ENCODE data around the gene PIGR. TPM values are rescaled to one million over a fixed set of nuclear protein-coding genes. Genes with fewer than 3 reads are reported as not detected.

The PIGR gene
- total and polyA plus RNA-seq, 5 donors from 2014 or later = not detected

GRCh38 chr1:206899717-206900116 is 46.5 kb downstream of the PIGR start:
- Histone ChIP-seq H3K27ac (ENCODE audit: insufficient read depth, low read length, poor library complexity, severe bottlenecking) (no peak overlapping the region), H3K4me3 (ENCODE audit: low read depth, low read length) (no peak overlapping the region), H3K9me3 (ENCODE audit: control insufficient read depth in 2 of 2, low read length in 2 of 2) (no peaks in the 10 kb centered on the region), H3K27me3 (ENCODE audit: control insufficient read depth, insufficient read depth, low read length) (no peaks in the 10 kb centered on the region), H3K4me1 (ENCODE audit: control insufficient read depth, insufficient read depth, low read length, poor library complexity, severe bottlenecking) (peaks cover 6% of the 10 kb centered on the region), H3K36me3 (ENCODE audit: control insufficient read depth, insufficient read depth, low read length) (peaks cover 23% of the 10 kb centered on the region)
- ATAC-seq (ENCODE audit: low read depth in 2 of 2) (no peak), DNase-seq (no peak)
- H3K4me3 Mint-ChIP-seq = peak overlapping the region in 1 of 4 donors; percentile 5
- H3K27me3 Mint-ChIP-seq = no peaks in the 10 kb centered on the region
- peaks cover 29% of the 10 kb centered on the region for H3K36me3 Mint-ChIP-seq
- peaks cover 8 to 80% (median 32%) of the 10 kb centered on the region in 4 donors for H3K4me1 Mint-ChIP-seq
- H3K9me3 Mint-ChIP-seq = peaks cover 0 to 1% (median 0%) of the 10 kb centered on the region in 7 donors
- H3K27ac Mint-ChIP-seq = peak overlapping the region; percentile 26 to 81 (median 44)

GRCh38 chr1:206898915-206899431 is 47.3 kb downstream of the PIGR start:
- Histone ChIP-seq H3K4me1 (ENCODE audit: control insufficient read depth, insufficient read depth, low read length, poor library complexity, severe bottlenecking) (peaks cover 4% of the 10 kb centered on the region), H3K9me3 (ENCODE audit: control insufficient read depth in 2 of 2, low read length in 2 of 2) (no peaks in the 10 kb centered on the region), H3K36me3 (ENCODE audit: control insufficient read depth, insufficient read depth, low read length) (peaks cover 16% of the 10 kb centered on the region), H3K27me3 (ENCODE audit: control insufficient read depth, insufficient read depth, low read length) (no peaks in the 10 kb centered on the region), H3K4me3 (ENCODE audit: low read depth, low read length) (no peak overlapping the region), H3K27ac (ENCODE audit: insufficient read depth, low read length, poor library complexity, severe bottlenecking) (peak overlapping the region; percentile 6)
- DNase-seq (no peak), ATAC-seq (ENCODE audit: low read depth in 2 of 2) (no peak)
- Mint-ChIP-seq H3K4me1 (peaks cover 8 to 73% (median 29%) of the 10 kb centered on the region in 4 donors), H3K27ac (peak overlapping the region; percentile 62 to 81 (median 81)), H3K9me3 (peaks cover 0 to 1% (median 0%) of the 10 kb centered on the region in 7 donors), H3K36me3 (peaks cover 22% of the 10 kb centered on the region), H3K4me3 (no peak overlapping the region), H3K27me3 (no peaks in the 10 kb centered on the region)

- peaks cover 4% of the 10 kb centered on the region for H3K4me1 ChIP-seq (ENCODE audit: control insufficient read depth, insufficient read depth, low read length, poor library complexity, severe bottlenecking)
- no peak for ATAC-seq (ENCODE audit: low read depth in 2 of 2)
- Mint-ChIP-seq H3K4me3 (no peak overlapping the region), H3K4me1 (peaks cover 8 to 69% (median 28%) of the 10 kb centered on the region in 4 donors), H3K27me3 (no peaks in the 10 kb centered on the region), H3K9me3 (peaks cover 0 to 1% (median 0%) of the 10 kb centered on the region in 7 donors), H3K36me3 (peaks cover 18% of the 10 kb centered on the region), H3K27ac (peak overlapping the region; percentile 32 to 81 (median 62))
- H3K27me3 ChIP-seq (ENCODE audit: control insufficient read depth, insufficient read depth, low read length) = no peaks in the 10 kb centered on the region
- H3K4me3 ChIP-seq (ENCODE audit: low read depth, low read length) = no peak overlapping the region
- H3K27ac ChIP-seq (ENCODE audit: insufficient read depth, low read length, poor library complexity, severe bottlenecking) = no peak overlapping the region
- peaks cover 9% of the 10 kb centered on the region for H3K36me3 ChIP-seq (ENCODE audit: control insufficient read depth, insufficient read depth, low read length)
- no peaks in the 10 kb centered on the region for H3K9me3 ChIP-seq (ENCODE audit: control insufficient read depth in 2 of 2, low read length in 2 of 2)
- no peak for DNase-seq
Measured at GRCh38 chr1:206898089-206898914, 48.0 kb downstream of the PIGR start.

- ATAC-seq (ENCODE audit: low read depth in 2 of 2) = no peak
- no peak within 1 kb of the TSS for H3K27ac ChIP-seq (ENCODE audit: insufficient read depth, low read length, poor library complexity, severe bottlenecking)
- peaks cover 11 to 60% (median 23%) of the 10 kb centered on the region in 4 donors for H3K4me1 Mint-ChIP-seq
- DNase-seq = no peak
- H3K4me3 Mint-ChIP-seq = no peak within 1 kb of the TSS
- H3K27me3 ChIP-seq (ENCODE audit: control insufficient read depth, insufficient read depth, low read length) = no peaks in the 10 kb centered on the region
- H3K9me3 ChIP-seq (ENCODE audit: control insufficient read depth in 2 of 2, low read length in 2 of 2) = no peaks in the 10 kb centered on the region
- peak within 1 kb of the TSS; percentile 60 to 89 (median 87) for H3K27ac Mint-ChIP-seq
- no peak within 1 kb of the TSS for H3K4me3 ChIP-seq (ENCODE audit: low read depth, low read length)
- H3K4me1 ChIP-seq (ENCODE audit: control insufficient read depth, insufficient read depth, low read length, poor library complexity, severe bottlenecking) = peaks cover 4% of the 10 kb centered on the region
- H3K36me3 ChIP-seq (ENCODE audit: control insufficient read depth, insufficient read depth, low read length) = no peaks in the 10 kb centered on the region
- peaks cover 16% of the 10 kb centered on the region for H3K36me3 Mint-ChIP-seq
- peaks cover 0 to 1% (median 0%) of the 10 kb centered on the region in 7 donors for H3K9me3 Mint-ChIP-seq
- H3K27me3 Mint-ChIP-seq = no peaks in the 10 kb centered on the region
Measured at GRCh38 chr1:206897175-206897574, 49.1 kb downstream of the PIGR start, which contains the start of gene IL24. TSS of gene IL24 (plus strand) at chr1:206897443. CDS start at chr1:206897833, 390 bp downstream.

- H3K4me1 ChIP-seq (ENCODE audit: control insufficient read depth, insufficient read depth, low read length, poor library complexity, severe bottlenecking) = peaks cover 4% of the 10 kb centered on the region
- DNase-seq (no peak), ATAC-seq (ENCODE audit: low read depth in 2 of 2) (no peak)
- peaks cover 11 to 53% (median 22%) of the 10 kb centered on the region in 4 donors for H3K4me1 Mint-ChIP-seq
- no peaks in the 10 kb centered on the region for H3K27me3 ChIP-seq (ENCODE audit: control insufficient read depth, insufficient read depth, low read length)
- peaks cover 0 to 1% (median 0%) of the 10 kb centered on the region in 7 donors for H3K9me3 Mint-ChIP-seq
- no peak overlapping the region for H3K27ac ChIP-seq (ENCODE audit: insufficient read depth, low read length, poor library complexity, severe bottlenecking)
- H3K36me3 ChIP-seq (ENCODE audit: control insufficient read depth, insufficient read depth, low read length) = no peaks in the 10 kb centered on the region
- peaks cover 9% of the 10 kb centered on the region for H3K36me3 Mint-ChIP-seq
- no peak overlapping the region for H3K4me3 ChIP-seq (ENCODE audit: low read depth, low read length)
- no peaks in the 10 kb centered on the region for H3K9me3 ChIP-seq (ENCODE audit: control insufficient read depth in 2 of 2, low read length in 2 of 2)
- H3K27me3 Mint-ChIP-seq = no peaks in the 10 kb centered on the region
- peak overlapping the region in 2 of 3 donors; percentile 23 to 32 for H3K27ac Mint-ChIP-seq
- H3K4me3 Mint-ChIP-seq = no peak overlapping the region
Measured at GRCh38 chr1:206896261-206896660, 50.0 kb downstream of the PIGR start.

- Mint-ChIP-seq H3K4me3 (no peak overlapping the region), H3K36me3 (peaks cover 12% of the 10 kb centered on the region), H3K27ac (peak overlapping the region in 1 of 3 donors; percentile 23), H3K9me3 (peaks cover 0 to 1% (median 0%) of the 10 kb centered on the region in 7 donors), H3K27me3 (no peaks in the 10 kb centered on the region), H3K4me1 (peaks cover 11 to 53% (median 23%) of the 10 kb centered on the region in 4 donors)
- ATAC-seq (ENCODE audit: low read depth in 2 of 2) = no peak
- DNase-seq = no peak
- Histone ChIP-seq H3K4me1 (ENCODE audit: control insufficient read depth, insufficient read depth, low read length, poor library complexity, severe bottlenecking) (peaks cover 4% of the 10 kb centered on the region), H3K9me3 (ENCODE audit: control insufficient read depth in 2 of 2, low read length in 2 of 2) (no peaks in the 10 kb centered on the region), H3K36me3 (ENCODE audit: control insufficient read depth, insufficient read depth, low read length) (no peaks in the 10 kb centered on the region), H3K27ac (ENCODE audit: insufficient read depth, low read length, poor library complexity, severe bottlenecking) (no peak overlapping the region), H3K27me3 (ENCODE audit: control insufficient read depth, insufficient read depth, low read length) (no peaks in the 10 kb centered on the region), H3K4me3 (ENCODE audit: low read depth, low read length) (no peak overlapping the region)
Measured at GRCh38 chr1:206895837-206896242, 50.4 kb downstream of the PIGR start.

GRCh38 chr1:206895325-206895724 is 50.9 kb downstream of the PIGR start:
- peaks cover 13% of the 10 kb centered on the region for H3K36me3 Mint-ChIP-seq
- H3K27ac ChIP-seq (ENCODE audit: insufficient read depth, low read length, poor library complexity, severe bottlenecking) = no peak overlapping the region
- H3K27ac Mint-ChIP-seq = peak overlapping the region in 1 of 3 donors; percentile 94
- peaks cover 0 to 1% (median 0%) of the 10 kb centered on the region in 7 donors for H3K9me3 Mint-ChIP-seq
- H3K36me3 ChIP-seq (ENCODE audit: control insufficient read depth, insufficient read depth, low read length) = no peaks in the 10 kb centered on the region
- no peaks in the 10 kb centered on the region for H3K27me3 Mint-ChIP-seq
- no peak overlapping the region for H3K4me3 ChIP-seq (ENCODE audit: low read depth, low read length)
- H3K9me3 ChIP-seq (ENCODE audit: control insufficient read depth in 2 of 2, low read length in 2 of 2) = no peaks in the 10 kb centered on the region
- peaks cover 11 to 53% (median 22%) of the 10 kb centered on the region in 4 donors for H3K4me1 Mint-ChIP-seq
- no peaks in the 10 kb centered on the region for H3K27me3 ChIP-seq (ENCODE audit: control insufficient read depth, insufficient read depth, low read length)
- H3K4me3 Mint-ChIP-seq = no peak overlapping the region
- DNase-seq = no peak
- H3K4me1 ChIP-seq (ENCODE audit: control insufficient read depth, insufficient read depth, low read length, poor library complexity, severe bottlenecking) = no peaks in the 10 kb centered on the region
- ATAC-seq (ENCODE audit: low read depth in 2 of 2) = no peak
